Activated CD4-positive, alpha-beta T cell treated with anti-CD3 and anti-CD28 coated beads for 24 hours (primary cell): ENCODE results near the gene TRABD.

Source experiments
- DNase-seq, 2 donors: peaks; one replicate each; pipeline ENCODE4 v3.0.0-alpha.2; 2020; ENCODE audit warnings: low read depth in 2 of 2

Gene TRABD

DNA sequence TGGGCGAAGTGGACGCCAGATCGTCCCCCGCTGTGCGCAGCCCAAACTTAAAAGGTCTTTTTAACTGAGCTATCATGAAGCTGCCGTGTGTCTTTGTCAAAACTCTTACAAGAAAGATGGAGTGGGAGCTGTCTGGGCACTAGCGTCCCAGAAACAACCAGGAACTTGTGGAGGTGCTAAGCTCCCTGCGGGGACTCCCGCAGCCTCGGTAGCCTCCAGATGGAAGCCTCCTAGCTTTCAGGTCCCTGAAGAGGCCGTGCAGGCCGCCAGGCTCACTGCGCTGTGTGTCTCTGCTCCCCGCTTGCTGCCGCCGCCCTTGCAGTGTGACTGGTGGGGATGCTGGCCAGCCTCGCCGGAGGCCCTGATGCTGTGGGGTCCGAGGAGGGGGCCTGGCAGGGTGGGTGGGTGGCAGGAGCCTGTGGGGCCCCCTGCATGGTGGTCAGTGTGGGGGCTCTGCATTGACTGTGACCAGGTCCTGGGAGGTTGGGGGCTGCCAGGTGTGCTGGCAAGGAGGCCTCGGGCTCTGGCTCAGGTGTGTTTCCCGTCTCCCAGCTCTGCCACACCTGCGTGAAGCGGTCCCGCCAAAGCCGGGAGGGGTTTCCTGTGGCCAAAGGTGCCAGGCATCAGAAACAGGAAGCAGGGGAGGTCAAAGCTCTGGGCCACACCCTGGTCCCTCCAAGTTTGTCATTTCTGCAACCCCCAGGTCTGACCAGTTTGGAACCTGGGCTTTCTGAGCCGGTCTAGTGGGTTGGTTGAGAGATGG lies 1.2 kb downstream of the TRABD start:
- no peak for DNase-seq

- DNase-seq: no peak
Measured at GRCh38 chr22:50188356-50188755, 2.6 kb downstream of the TRABD start.

GRCh38 chr22:50189184-50189848 lies 3.6 kb downstream of the TRABD start:
- no peak for DNase-seq

DNA sequence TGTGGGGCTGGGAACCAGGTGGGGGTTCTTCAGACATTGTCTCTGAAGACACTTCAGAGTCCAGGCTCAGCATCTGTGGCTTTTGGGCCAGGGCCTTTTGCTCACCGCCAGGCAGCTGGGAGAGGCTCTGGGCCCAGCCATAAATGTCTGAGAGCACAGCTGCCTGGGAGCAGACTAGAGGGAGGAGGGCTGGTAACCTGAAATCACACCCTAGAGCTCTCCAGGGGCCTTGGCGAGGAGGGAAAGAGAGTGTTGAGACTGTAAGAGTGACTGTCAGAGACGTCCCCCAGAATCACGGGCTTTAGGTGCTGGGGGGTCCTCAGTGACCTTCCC lies 4.1 kb downstream of the TRABD start:
- no peak for DNase-seq

- DNase-seq: peak; percentile 53 to 60
Measured at GRCh38 chr22:50190182-50190940, 4.6 kb downstream of the TRABD start.

- peak; percentile 37 to 43 for DNase-seq
Measured at GRCh38 chr22:50190941-50191741, 5.4 kb downstream of the TRABD start.

DNA sequence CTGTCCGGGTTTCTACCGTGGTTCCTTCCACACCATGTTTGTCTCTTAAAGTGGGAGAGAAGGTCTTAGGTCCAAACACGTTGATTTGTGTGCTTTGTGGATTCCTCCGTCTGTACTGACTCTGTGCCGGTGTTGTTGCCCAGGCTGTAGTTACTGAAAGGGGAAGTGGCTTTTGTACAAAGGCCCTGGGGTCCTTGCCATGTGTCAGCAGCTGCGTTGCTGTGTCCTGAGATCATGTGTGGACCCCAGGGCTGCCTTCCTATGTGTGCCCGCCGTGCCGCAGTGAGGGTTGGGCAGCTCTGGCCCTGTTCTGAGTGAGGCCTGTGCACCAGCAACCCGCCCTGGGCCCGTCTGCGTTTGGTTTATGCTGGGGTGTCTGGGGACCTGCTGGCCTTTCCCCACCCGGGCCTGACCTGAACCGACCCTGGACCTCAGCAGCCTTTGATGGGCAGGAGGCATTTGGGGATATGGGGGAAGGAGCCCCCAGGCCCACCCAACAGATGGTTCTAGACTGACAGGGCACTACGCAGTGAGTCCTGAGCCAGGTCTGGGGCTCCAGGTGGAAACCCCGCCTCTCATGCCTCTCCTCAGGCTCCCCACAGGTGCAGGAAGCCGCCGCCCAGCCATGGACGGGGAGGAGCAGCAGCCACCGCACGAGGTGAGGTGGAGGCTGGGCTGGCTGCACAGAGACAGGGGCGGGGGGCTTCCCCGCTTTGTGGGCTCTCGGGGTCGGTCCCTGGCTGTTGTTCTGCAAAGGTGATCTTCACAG lies 6.9 kb downstream of the TRABD start:
- no peak for DNase-seq

DNA sequence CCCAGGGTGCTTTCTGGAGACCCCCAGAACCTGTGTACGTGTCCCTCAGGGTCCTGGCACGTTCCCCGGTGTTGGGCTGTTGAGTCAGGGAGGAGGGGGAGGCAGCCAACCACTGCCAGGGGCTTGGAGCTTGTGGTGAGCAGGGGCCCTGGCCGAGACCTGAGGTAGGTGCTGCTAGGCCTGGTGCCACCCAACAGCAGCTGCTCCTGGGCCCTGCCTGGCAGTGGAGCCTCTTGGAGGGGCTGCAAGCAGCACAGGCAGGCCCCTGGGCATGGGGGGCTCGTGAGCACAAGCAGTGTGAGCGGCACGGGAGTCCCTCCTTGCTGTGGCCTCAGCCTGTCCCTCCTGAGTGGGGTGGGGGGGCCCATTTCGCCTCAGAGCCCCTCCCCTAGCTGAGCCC lies 7.9 kb downstream of the TRABD start:
- DNase-seq: no peak

GRCh38 chr22:50194037-50194805 lies 8.5 kb downstream of the TRABD start:
- no peak for DNase-seq

DNA sequence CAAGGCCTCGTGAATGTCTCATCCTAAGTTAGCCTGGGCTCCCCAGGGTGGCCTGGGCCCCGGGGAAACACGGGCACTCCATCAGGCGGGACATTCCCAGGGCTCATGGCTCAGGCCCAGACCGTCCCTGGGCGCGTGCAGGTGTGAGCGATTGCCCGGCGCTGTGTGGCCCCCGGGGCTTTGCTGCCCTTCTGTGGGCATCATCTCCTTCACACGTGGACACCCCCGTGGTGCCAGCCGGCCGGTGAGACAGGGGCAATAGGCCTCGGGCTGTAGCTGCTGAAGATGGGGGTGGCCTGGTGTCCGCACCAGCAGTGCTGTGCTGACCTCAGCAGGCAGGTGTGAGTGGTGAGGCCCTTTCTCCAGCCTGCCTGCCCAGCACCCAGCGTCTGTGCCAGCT lies 10.5 kb downstream of the TRABD start:
- no peak for DNase-seq

GRCh38 chr22:50197000-50197800 lies 11.5 kb downstream of the TRABD start:
- no peak for DNase-seq

DNA sequence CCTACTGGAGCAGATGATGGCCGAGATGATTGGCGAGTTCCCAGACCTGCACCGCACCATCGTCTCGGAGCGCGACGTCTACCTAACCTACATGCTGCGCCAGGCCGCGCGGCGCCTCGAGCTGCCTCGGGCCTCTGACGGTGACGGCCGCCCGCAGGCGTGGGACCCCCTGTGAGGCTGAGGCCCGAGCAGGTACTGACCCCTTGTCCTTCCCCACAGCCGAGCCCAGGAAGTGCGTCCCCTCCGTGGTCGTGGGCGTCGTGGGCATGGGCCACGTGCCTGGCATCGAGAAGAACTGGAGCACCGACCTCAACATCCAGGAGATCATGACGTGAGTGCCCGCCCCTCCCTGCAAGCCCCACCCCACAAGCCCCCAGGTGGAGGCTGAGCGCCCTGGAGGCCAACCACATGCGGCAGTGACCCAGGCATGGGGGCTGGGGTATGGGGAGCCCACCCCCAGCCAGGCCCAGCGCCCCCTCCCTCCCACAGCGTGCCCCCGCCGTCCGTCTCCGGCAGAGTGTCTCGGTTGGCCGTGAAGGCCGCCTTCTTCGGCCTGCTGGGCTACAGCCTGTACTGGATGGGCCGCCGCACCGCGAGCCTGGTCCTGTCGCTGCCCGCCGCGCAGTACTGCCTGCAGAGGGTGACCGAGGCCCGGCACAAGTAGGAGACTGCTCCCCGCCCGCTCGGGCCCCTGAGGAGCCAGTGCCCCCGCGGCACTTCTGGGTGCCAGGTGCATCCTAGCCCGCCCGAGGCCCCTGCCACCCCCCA lies 12.3 kb downstream of the TRABD start:
- DNase-seq: no peak

GRCh38 chr22:50198624-50199017 lies 12.9 kb downstream of the TRABD start:
- DNase-seq: no peak

- no peak for DNase-seq
Measured at GRCh38 chr22:50199251-50199721, 13.6 kb downstream of the TRABD start.

DNA sequence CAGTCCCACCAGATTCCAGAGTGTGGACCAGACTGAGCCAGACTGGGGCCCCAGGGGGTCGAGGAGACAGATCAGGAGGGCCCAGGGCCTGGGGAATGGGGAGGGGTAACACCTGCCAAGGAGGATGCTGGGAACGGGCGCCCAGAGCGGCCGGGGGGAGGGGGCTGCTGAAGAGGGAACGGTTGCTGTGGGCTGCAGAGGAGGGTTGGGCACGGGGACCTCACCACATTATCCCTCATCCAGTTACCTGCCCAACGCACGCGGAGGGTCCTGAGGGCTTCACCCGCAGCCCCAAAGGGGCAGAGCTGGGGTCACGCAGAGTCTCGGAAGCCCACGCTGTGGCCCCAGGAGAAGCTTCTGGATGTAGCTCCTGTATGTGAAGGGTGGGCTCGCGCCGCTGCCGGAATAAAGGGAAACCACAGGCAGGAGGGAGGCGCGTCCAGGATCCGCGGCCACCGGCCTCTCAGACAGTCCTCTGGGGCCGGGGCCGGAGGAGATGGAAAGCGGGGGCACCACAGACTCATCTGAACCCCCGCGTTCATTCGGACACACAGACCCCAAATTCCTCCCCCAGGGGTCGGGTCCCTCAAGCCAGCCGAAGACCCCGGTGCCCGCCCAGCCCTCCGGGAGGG lies 14.2 kb downstream of the TRABD start:
- DNase-seq: no peak

GRCh38 chr22:50200461-50201190 lies 14.9 kb downstream of the TRABD start, which contains the start of gene SELENOO:
Gene SELENOO (plus strand): TSS chr22:50201011. CDS start chr22:50201037, 26 bp downstream.
- DNase-seq: peak; percentile 85 to 89
